H1 (cell line): Measurements from ENCODE around the gene TAS2R31. TPM values are rescaled to one million over a fixed set of nuclear protein-coding genes. Genes with fewer than 3 reads are reported as not detected.

Experiments
- CTCF ChIA-PET: fragments of 300-600 bp; sonication (Branson Sonifier 250); formaldehyde crosslinking; loops from one replicate; lab custom pipeline; 2021; ENCODE audit not compliant: partially characterized antibody; lab: Charles Lee
- POLR2A ChIA-PET: fragments of 300-600 bp; sonication (Branson Sonifier 250); formaldehyde crosslinking; loops from one replicate; lab custom pipeline; 2021; ENCODE audit warnings: inconsistent platforms; ENCODE audit not compliant: partially characterized antibody; lab: Charles Lee
- DNase-seq, 2 experiments: peaks; one replicate each; pipeline versions ENCODE4 v3.0.0 to v3.0.0-alpha.2; 2010 to 2022; ENCODE audit warnings: low spot score in 2 of 2, low read depth in 1 of 2, mixed read lengths in 1 of 2
- FAIRE-seq: peaks from 2 replicates; lab custom pipeline; 2011; peaks lifted over from hg19 to GRCh38; lab: Jason Lieb, UNC
- H2AFZ ChIP-seq: 2 replicates; pipeline ENCODE4 v1.8.1; 2012; ENCODE audit warnings: low read length, inconsistent platforms
- H2AK5ac ChIP-seq: 2 replicates; pipeline ENCODE4 v1.6.1; 2013; ENCODE audit warnings: low read depth, low read length
- H2BK120ac ChIP-seq: replicated peaks from 2 replicates; pipeline ENCODE3; 2013; ENCODE audit warnings: low read depth, low read length, inconsistent platforms
- H2BK12ac ChIP-seq: 2 replicates; pipeline ENCODE4 v1.6.1; 2013; ENCODE audit warnings: low read depth, low read length
- H2BK15ac ChIP-seq: 2 replicates; pipeline ENCODE4 v1.6.1; 2013; ENCODE audit warnings: low read length
- H2BK20ac ChIP-seq: 2 replicates; pipeline ENCODE4 v1.6.1; 2013; ENCODE audit warnings: low read length
- H2BK5ac ChIP-seq: 2 replicates; pipeline ENCODE4 v1.6.1; 2013; ENCODE audit warnings: low read depth, low read length
- H3K14ac ChIP-seq: 2 replicates; pipeline ENCODE4 v1.6.1; 2013; ENCODE audit warnings: inconsistent platforms; ENCODE audit not compliant: insufficient read length
- H3K18ac ChIP-seq: 2 replicates; pipeline ENCODE4 v1.6.1; 2013; ENCODE audit warnings: low read length; ENCODE audit errors: extremely low read depth
- H3K23ac ChIP-seq: 2 replicates; pipeline ENCODE4 v1.6.1; 2013; ENCODE audit warnings: inconsistent platforms; ENCODE audit not compliant: insufficient read length
- H3K23me2 ChIP-seq: 2 replicates; pipeline ENCODE4 v1.6.1; 2013; ENCODE audit warnings: low read depth, low read length
- H3K27ac ChIP-seq: 2 replicates; pipeline ENCODE4 v1.6.1; 2011; ENCODE audit warnings: low read depth, low read length, inconsistent platforms
- H3K27me3 ChIP-seq, 4 experiments: replicated peaks in 1 of 4; 1 replicate in 1 of 4; 2 replicates in 3 of 4; pipeline versions ENCODE4 v1.6.1 to v1.8.1; 2011 to 2013; ENCODE audit warnings: low read length in 3 of 4, mild to moderate bottlenecking in 3 of 4, inconsistent platforms in 2 of 4, mixed read lengths in 2 of 4, moderate library complexity in 1 of 4; ENCODE audit not compliant: control insufficient read depth in 3 of 4, insufficient read depth in 3 of 4; ENCODE audit errors: extremely low read depth in 1 of 4
- H3K36me3 ChIP-seq, 4 experiments: 2 replicates each; pipeline versions ENCODE4 v1.6.1 to v1.8.1; 2011 to 2013; ENCODE audit warnings: mild to moderate bottlenecking in 4 of 4, low read length in 3 of 4, moderate library complexity in 2 of 4, control low read depth in 1 of 4, inconsistent platforms in 1 of 4; ENCODE audit not compliant: insufficient read depth in 4 of 4, control insufficient read depth in 2 of 4
- H3K4ac ChIP-seq: replicated peaks from 2 replicates; pipeline ENCODE3; 2013; ENCODE audit warnings: low read length, low read depth, mixed read lengths, inconsistent platforms; ENCODE audit not compliant: insufficient read length
- H3K4me1 ChIP-seq, 4 experiments: replicated peaks in 1 of 4; 1 replicate in 1 of 4; 2 replicates in 3 of 4; pipeline versions ENCODE4 v1.6.1 to v1.8.1; 2011 to 2013; ENCODE audit warnings: low read length in 3 of 4, inconsistent platforms in 2 of 4, mixed read lengths in 1 of 4; ENCODE audit not compliant: insufficient read depth in 4 of 4, control insufficient read depth in 3 of 4
- H3K4me2 ChIP-seq, 2 experiments: 2 replicates each; pipeline versions ENCODE4 v1.6.1 to v1.8.1; 2011 to 2013; ENCODE audit warnings: low read depth in 2 of 2, low read length in 2 of 2, control low read depth in 1 of 2, inconsistent platforms in 1 of 2, mild to moderate bottlenecking in 1 of 2; ENCODE audit not compliant: insufficient read depth in 1 of 2
- H3K4me3 ChIP-seq, 4 experiments: fragments of 200-600, 300-600 bp in 1 of 4; sonication (generic), shearing (Covaris generic), sonication (Bioruptor Twin) in 1 of 4; 2 replicates each; pipeline versions ENCODE4 v1.5.1 to v1.8.1; 2011 to 2016; ENCODE audit warnings: low read length in 4 of 4, low read depth in 3 of 4, control low read depth in 2 of 4, inconsistent platforms in 2 of 4, mild to moderate bottlenecking in 2 of 4, mixed read lengths in 1 of 4, moderate library complexity in 1 of 4; ENCODE audit not compliant: insufficient read depth in 2 of 4; ENCODE audit errors: extremely low read depth in 1 of 4
- H3K56ac ChIP-seq: replicated peaks from 2 replicates; pipeline ENCODE3; 2013; ENCODE audit warnings: low read depth, mild to moderate bottlenecking, mixed read lengths, low read length, inconsistent platforms; ENCODE audit not compliant: insufficient read length
- H3K79me1 ChIP-seq: 2 replicates; pipeline ENCODE4 v1.6.1; 2013; ENCODE audit warnings: low read depth, low read length, control low read depth
- H3K79me2 ChIP-seq, 2 experiments: 2 replicates each; pipeline versions ENCODE4 v1.6.1 to v1.8.1; 2012 to 2013; ENCODE audit warnings: low read length in 2 of 2, mild to moderate bottlenecking in 2 of 2, inconsistent platforms in 1 of 2; ENCODE audit not compliant: insufficient read depth in 2 of 2, control insufficient read depth in 1 of 2
- H3K9ac ChIP-seq, 4 experiments: replicated peaks in 1 of 4; 1 replicate in 1 of 4; 2 replicates in 3 of 4; pipeline versions ENCODE4 v1.6.1 to v1.8.1; 2011 to 2013; ENCODE audit warnings: low read depth in 3 of 4, low read length in 3 of 4, control low read depth in 2 of 4, mild to moderate bottlenecking in 2 of 4, moderate library complexity in 2 of 4, inconsistent platforms in 1 of 4; ENCODE audit errors: extremely low read depth in 1 of 4
- H3K9me3 ChIP-seq, 2 experiments: 2 replicates each; pipeline versions ENCODE4 v1.6.1 to v1.8.1; 2012 to 2013; ENCODE audit warnings: mild to moderate bottlenecking in 2 of 2, moderate library complexity in 2 of 2, control low read depth in 1 of 2, inconsistent platforms in 1 of 2, low read depth in 1 of 2, low read length in 1 of 2, mixed read lengths in 1 of 2; ENCODE audit not compliant: insufficient read depth in 2 of 2
- H4K20me1 ChIP-seq, 2 experiments: replicated peaks in 1 of 2; 2 replicates each; pipeline versions ENCODE3 to v1.8.1; 2011 to 2013; ENCODE audit warnings: inconsistent platforms in 2 of 2, low read length in 2 of 2, mild to moderate bottlenecking in 1 of 2; ENCODE audit not compliant: insufficient read depth in 2 of 2, control insufficient read depth in 1 of 2
- H4K5ac ChIP-seq: 2 replicates; pipeline ENCODE4 v1.6.1; 2013; ENCODE audit warnings: low read length, low read depth, mixed read lengths, inconsistent platforms; ENCODE audit not compliant: insufficient read length
- H4K8ac ChIP-seq: 2 replicates; pipeline ENCODE4 v1.8.0; 2013; ENCODE audit warnings: mild to moderate bottlenecking, moderate library complexity, low read length, inconsistent platforms; ENCODE audit not compliant: insufficient read depth; ENCODE audit errors: extremely low read depth
- H4K91ac ChIP-seq: replicated peaks from 2 replicates; pipeline ENCODE3; 2013; ENCODE audit warnings: low read length, mixed read lengths, inconsistent platforms; ENCODE audit not compliant: insufficient read length
- ATF2 ChIP-seq: IDR thresholded peaks from 2 replicates; pipeline ENCODE4 v1.6.1; 2012; ENCODE audit warnings: low read length, inconsistent platforms
- BACH1 ChIP-seq: IDR thresholded peaks from 2 replicates; pipeline ENCODE4 v1.6.1; 2012; ENCODE audit warnings: low read length, improper control_type of control experiment
- BCL11A ChIP-seq, 2 experiments: IDR thresholded peaks; one replicate each; pipeline ENCODE4 v1.6.1; 2011; ENCODE audit warnings: low read depth in 2 of 2, low read length in 2 of 2, mild to moderate bottlenecking in 2 of 2
- E2F6 ChIP-seq: IDR thresholded peaks from 2 replicates; pipeline ENCODE4 v1.6.1; 2012; ENCODE audit warnings: inconsistent platforms
- EGR1 ChIP-seq: IDR thresholded peaks from 2 replicates; pipeline ENCODE4 v1.6.1; 2011; ENCODE audit warnings: low read depth, low read length, borderline replicate concordance
- EP300 ChIP-seq, 2 experiments: IDR thresholded peaks; 1 replicate in 1 of 2; 2 replicates in 1 of 2; pipeline ENCODE4 v1.6.1; 2011 to 2012; ENCODE audit warnings: low read depth in 2 of 2, low read length in 2 of 2, mild to moderate bottlenecking in 2 of 2, borderline replicate concordance in 1 of 2, inconsistent platforms in 1 of 2, moderate library complexity in 1 of 2
- GTF2F1 ChIP-seq: IDR thresholded peaks from 2 replicates; pipeline ENCODE4 v1.6.1; 2012; ENCODE audit warnings: low read depth, low read length, improper control_type of control experiment, borderline replicate concordance
- KDM5A ChIP-seq: fragments of 200-600 bp; IDR thresholded peaks from 2 replicates; pipeline ENCODE4 v1.7.1; 2012; ENCODE audit warnings: mild to moderate bottlenecking, low read length, inconsistent platforms, mixed read lengths
- RAD21 ChIP-seq, 2 experiments: IDR thresholded peaks in 1 of 2; conservative IDR thresholded peaks in 1 of 2; 2 replicates each; pipeline ENCODE4 v1.6.1; 2011; ENCODE audit warnings: low read depth in 2 of 2, low read length in 2 of 2, improper control_type of control experiment in 1 of 2, inconsistent platforms in 1 of 2, mild to moderate bottlenecking in 1 of 2, moderate library complexity in 1 of 2
- SIX5 ChIP-seq: IDR thresholded peaks from 2 replicates; pipeline ENCODE4 v1.6.1; 2011; ENCODE audit warnings: mild to moderate bottlenecking, low read depth, low read length
- SP4 ChIP-seq: IDR thresholded peaks from 2 replicates; pipeline ENCODE4 v1.6.1; 2012; ENCODE audit warnings: low read length, inconsistent platforms
- ZNF274 ChIP-seq: IDR thresholded peaks from 2 replicates; pipeline ENCODE4 v1.7.0; 2012; ENCODE audit warnings: low read length, borderline replicate concordance; ENCODE audit errors: extremely low read depth
- WGBS, 2 experiments: shearing (Covaris generic) in 1 of 2; methylation state at CpG; one replicate each; pipeline versions ENCODE4 v1.1.6 to v1.1.7; 2013 to 2015; ENCODE audit warnings: low lambda C conversion rate in 2 of 2, mixed read lengths in 2 of 2, inconsistent platforms in 1 of 2, low coverage in 1 of 2, missing lambda C conversion rate in 1 of 2; ENCODE audit not compliant: insufficient replicate concordance in 2 of 2, insufficient coverage in 1 of 2, insufficient read length in 1 of 2; ENCODE audit errors: extremely low coverage in 1 of 2, missing lambda C conversion rate in 1 of 2; 5-methylcytosine and 5-hydroxymethylcytosine counted together
- polyA plus RNA-seq, 7 experiments: library from polyadenylated mRNA; depleted of rRNA in 3 of 7; stranded (reverse) in 5 of 7; unstranded in 2 of 7; fragments of >200 nt in 5 of 7; fragments of 200-250 nt in 2 of 7; gene quantifications; 1 replicate in 5 of 7; 2 replicates in 1 of 7; 4 replicates in 1 of 7; pipeline versions ENCODE4 v1.2.1 to v1.2.3, GENCODE V29; 2011 to 2013; ENCODE audit warnings: missing spikeins in 2 of 7, mixed read lengths in 2 of 7
- total RNA-seq: library from RNA; stranded (reverse); fragmentation: NEBNext Ultra II Directional; extraction: Animal tissue kit (Norgen Biotek cat#: 25700); gene quantifications from 2 replicates; pipeline ENCODE4 v1.2.1, GENCODE V29; 2021

The TAS2R31 gene
- total and polyA plus RNA-seq, 2 of the 8 experiments (the other 6 are each of a cell fraction or from before 2014, with no cell fraction given) = 0.24 to 1.4 TPM

DNA sequence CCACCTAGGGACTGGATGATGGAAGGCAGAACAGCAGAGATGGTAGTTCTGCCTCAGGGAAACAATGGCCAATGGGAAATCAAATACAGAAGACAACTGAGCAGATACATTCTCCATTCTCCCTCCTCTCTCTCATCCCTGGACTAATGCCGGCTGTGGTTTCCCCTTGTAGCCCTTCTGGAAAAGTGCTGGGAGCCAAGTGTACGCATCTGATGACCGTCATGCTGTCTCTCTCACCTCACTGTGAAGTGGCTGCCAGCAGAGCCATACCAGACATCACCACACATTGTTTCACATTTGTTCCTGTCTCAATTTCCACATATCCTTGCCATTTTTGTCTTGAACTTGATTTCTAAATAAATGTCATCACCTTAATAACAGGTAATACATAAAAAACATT is 27.8 kb upstream of the TAS2R31 start:
- DNase-seq (no peak), FAIRE-seq (no peak)
- Histone ChIP-seq H3K56ac (no peak overlapping the region), H4K20me1 (no peaks in the 10 kb centered on the region), H3K4me2 (no peak overlapping the region), H3K36me3 (no peaks in the 10 kb centered on the region), H3K27ac (no peak overlapping the region), H3K79me2 (no peaks in the 10 kb centered on the region), H3K23ac (no peak overlapping the region), H3K27me3 (no peaks in the 10 kb centered on the region), H4K8ac (no peak overlapping the region), H3K23me2 (no peaks in the 10 kb centered on the region), H3K14ac (no peak overlapping the region), H4K5ac (no peak overlapping the region), H3K9me3 (peaks cover 0 to 2% of the 10 kb centered on the region in 2 experiments; a peak in 1 of 4 replicates), H4K91ac (no peak overlapping the region), H3K79me1 (no peaks in the 10 kb centered on the region; the same call in 1 of the 2 replicates), H2BK15ac (no peak overlapping the region), H2BK20ac (no peak overlapping the region), H3K4me3 (no peak overlapping the region), H2BK120ac (no peak overlapping the region), H3K4me1 (no peaks in the 10 kb centered on the region), H3K4ac (no peak overlapping the region), H2BK5ac (no peak overlapping the region), H3K9ac (no peak overlapping the region), H3K18ac (no peak overlapping the region), H2BK12ac (no peak overlapping the region), H2AK5ac (no peak overlapping the region), H2AFZ (no peak overlapping the region)
- POLR2A ChIA-PET = no interaction called here
- 78% methylated on average over 3 of the region's 3 CpGs; no CpG with 5 or more reads in 1 of the 2 experiments for WGBS, 2 experiments
- CTCF ChIA-PET = no interaction called here
- TF ChIP-seq RAD21 (IDR thresholded peaks at IDR 0.05 in 1 of 2, conservative IDR thresholded peaks at IDR 0.05 in 1 of 2; ENCODE audit: low read depth in 2 of 2, low read length in 2 of 2) (no peak), ZNF274 (no peak), EP300 (IDR thresholded peaks at IDR 0.05; ENCODE audit: borderline replicate concordance in 1 of 2, low read depth in 2 of 2, low read length in 2 of 2) (no peak), EGR1 (no peak), SP4 (no peak), SIX5 (no peak), KDM5A (no peak), ATF2 (no peak), BACH1 (no peak), GTF2F1 (no peak), E2F6 (no peak), BCL11A (IDR thresholded peaks at IDR 0.05; ENCODE audit: low read depth in 2 of 2, low read length in 2 of 2) (no peak)
